ENCODE measurements around the gene SCMH1. TPM values are rescaled to one million over a fixed set of nuclear protein-coding genes. Genes with fewer than 3 reads are reported as not detected.

Gene SCMH1
- total RNA-seq, 1 experiment from 2014 or later: 16.5 TPM

- no peaks in the 10 kb centered on the region for H4K20me1 ChIP-seq (ENCODE audit: control insufficient read depth, insufficient read depth, insufficient read length)
- H3K9me3 Mint-ChIP-seq: peaks cover 35 to 49% of the 10 kb centered on the region in 2 experiments
- H3K4me3 Mint-ChIP-seq: no peak overlapping the region
- no peak overlapping the region for H3K4ac ChIP-seq (ENCODE audit: low read depth, low read length)
- DNase-seq: no peak
- H2BK120ac ChIP-seq (ENCODE audit: low read depth, low read length, poor library complexity, severe bottlenecking): no peak overlapping the region
- H2BK5ac ChIP-seq (ENCODE audit: insufficient read length, low read length): no peak overlapping the region
- H3K4me2 ChIP-seq (ENCODE audit: insufficient read depth, insufficient read length, low read length): no peak overlapping the region
- H3K9ac ChIP-seq (ENCODE audit: extremely low read depth, insufficient read length, low read length): no peak overlapping the region
- H2AK5ac ChIP-seq (ENCODE audit: insufficient read length, low read length): no peak overlapping the region
- H3T11ph ChIP-seq (ENCODE audit: low read length): no peak overlapping the region
- no peak for TF ChIP-seq CTCF (conservative IDR thresholded peaks at IDR 0.05)
- H3K79me1 ChIP-seq (ENCODE audit: insufficient read depth, low read depth, low read length, poor library complexity, severe bottlenecking): no peaks in the 10 kb centered on the region
- no peaks in the 10 kb centered on the region for H3K4me1 Mint-ChIP-seq
- H3K27ac Mint-ChIP-seq: no peak overlapping the region
- H3K27ac ChIP-seq (ENCODE audit: insufficient read length, low read depth, low read length): no peak overlapping the region
- H2AFZ ChIP-seq (ENCODE audit: low read length): no peak overlapping the region
- H2BK15ac ChIP-seq (ENCODE audit: low read depth, low read length): no peak overlapping the region
- H3K14ac ChIP-seq (ENCODE audit: insufficient read depth, low read length): no peak overlapping the region
- H3K56ac ChIP-seq (ENCODE audit: insufficient read length, low read depth, low read length): no peak overlapping the region
- no peaks in the 10 kb centered on the region for H3K79me2 ChIP-seq (ENCODE audit: insufficient read depth, low read length)
- H3K36me3 Mint-ChIP-seq (ENCODE audit: insufficient read depth in 1 of 3, low read depth in 3 of 3): peaks cover 21 to 41% (median 34%) of the 10 kb centered on the region in 3 experiments
- H3K9me3 ChIP-seq (ENCODE audit: control insufficient read depth, low read depth, low read length): peaks cover 8% of the 10 kb centered on the region
- H4K8ac ChIP-seq (replicated peaks; ENCODE audit: insufficient read length, low read depth, low read length): no peak overlapping the region
- H3K18ac ChIP-seq (ENCODE audit: insufficient read length, low read depth, low read length): no peak overlapping the region
- no peak overlapping the region for H4K5ac ChIP-seq (ENCODE audit: insufficient read length, low read depth, low read length)
- H2BK20ac ChIP-seq (ENCODE audit: low read depth, low read length, poor library complexity, severe bottlenecking): no peak overlapping the region
- no peaks in the 10 kb centered on the region for H3K4me1 ChIP-seq (ENCODE audit: insufficient read depth, low read length)
- H3K27me3 ChIP-seq (ENCODE audit: insufficient read depth, low read length): no peaks in the 10 kb centered on the region
- H2BK12ac ChIP-seq (ENCODE audit: insufficient read length, low read depth, low read length): no peak overlapping the region
- no peak overlapping the region for H3K23ac ChIP-seq (ENCODE audit: insufficient read length, low read depth, low read length)
- H3K27me3 Mint-ChIP-seq (ENCODE audit: low read depth): no peaks in the 10 kb centered on the region; the same call in 1 of the 2 replicates
- no peaks in the 10 kb centered on the region for H3K23me2 ChIP-seq (ENCODE audit: insufficient read length, low read depth, low read length, poor library complexity, severe bottlenecking)
- H4K91ac ChIP-seq (ENCODE audit: insufficient read length, low read depth, low read length): no peak overlapping the region
Observed at GRCh38 chr1:41173651-41174050, 68.5 kb downstream of the SCMH1 start.

All from H9 (cell line).